GM18505 (cell line): Measurements from ENCODE around the gene CAPN10.
"Not testable (repeated sequence)": the region's sequence is repeated elsewhere in the genome, so short reads cannot be mapped to it uniquely, and the experiment has no call there.

ENCODE experiments used
- ATAC-seq: cut with Tn5 transposase; IDR thresholded peaks from one replicate; pipeline ENCODE4 v1.9.1; 2021; ENCODE audit not compliant: unreplicated experiment
- POLR2A ChIP-seq: IDR thresholded peaks from 4 replicates; pipeline ENCODE4 v1.6.1; 2011; ENCODE audit warnings: borderline replicate concordance; ENCODE audit not compliant: insufficient read depth, insufficient read length; ENCODE audit errors: extremely low read depth

The CAPN10 gene

DNA sequence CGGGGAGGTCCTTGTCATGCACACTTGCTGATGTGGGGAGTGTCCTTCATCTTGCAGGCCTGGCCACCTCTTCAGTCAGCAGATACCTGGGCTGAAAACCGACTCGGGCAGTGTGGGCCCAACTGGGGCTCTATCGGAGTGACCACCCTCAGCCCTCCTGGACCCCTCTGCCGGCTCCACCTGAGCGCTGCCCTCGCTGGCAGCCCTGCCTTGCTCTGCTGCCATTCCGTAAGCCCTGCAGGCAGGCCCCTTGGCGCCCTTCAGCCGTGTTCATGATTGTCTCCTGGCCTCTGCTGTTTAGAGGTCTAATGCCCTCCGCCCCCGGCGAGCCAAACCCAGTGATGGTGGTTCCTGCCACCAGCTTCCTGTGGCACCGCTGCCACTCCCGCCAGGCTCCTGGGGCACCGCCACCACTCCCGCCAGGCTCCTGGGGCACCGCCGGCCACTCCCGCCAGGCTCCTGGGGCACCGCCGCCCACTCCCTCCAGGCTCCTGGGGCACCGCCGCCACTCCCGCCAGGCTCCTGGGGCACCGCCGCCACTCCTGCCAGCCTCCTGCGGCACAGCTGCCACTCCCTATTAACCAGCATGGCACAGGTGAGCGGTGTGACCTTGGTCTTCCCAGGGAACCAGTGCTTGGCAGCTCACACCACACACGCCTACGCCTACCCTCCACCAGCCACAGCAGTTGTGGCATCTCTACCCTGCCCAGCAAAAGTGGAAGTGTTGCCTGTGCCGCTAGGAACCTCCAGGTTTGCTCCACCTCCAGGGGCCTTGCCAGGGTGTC lies 15.9 kb downstream of the CAPN10 start:
- no peak for ATAC-seq
- TF ChIP-seq POLR2A, result no peak

DNA sequence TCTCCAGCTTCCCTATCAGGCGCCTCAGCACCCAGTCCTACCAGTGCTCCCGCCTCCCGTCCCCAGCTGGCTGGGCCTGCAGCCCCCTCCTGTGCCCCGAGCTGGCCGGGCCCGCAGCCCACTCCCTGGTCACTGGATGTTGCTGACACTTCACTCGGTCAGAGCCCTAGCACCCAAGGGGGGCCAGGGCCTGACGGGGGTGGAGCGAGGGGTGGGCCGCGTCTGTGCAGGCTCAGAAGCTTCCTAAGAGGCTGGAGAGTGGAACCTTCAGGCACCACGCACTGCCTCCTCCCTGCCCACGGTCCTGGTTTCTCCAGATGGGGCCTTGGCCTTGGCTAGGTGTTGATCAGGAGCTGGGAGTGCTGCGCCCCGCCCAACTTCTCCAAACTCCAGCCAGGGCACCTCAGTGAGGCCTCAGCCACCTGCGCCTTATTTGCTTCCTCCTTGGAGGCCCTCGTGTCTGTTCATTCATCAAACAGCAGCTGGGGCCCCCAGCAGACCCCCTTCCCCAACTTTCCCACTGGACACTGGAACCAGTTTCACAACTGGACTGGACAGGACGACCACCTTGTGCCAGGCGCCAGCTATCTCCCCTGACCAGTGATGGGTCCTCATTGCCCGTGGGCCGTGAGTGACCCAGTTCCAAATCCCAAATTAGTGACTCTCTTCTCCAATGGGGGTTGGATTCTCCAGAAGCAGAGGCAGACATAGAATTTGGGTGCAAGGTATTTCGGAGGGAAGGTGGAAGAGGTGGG lies 16.7 kb downstream of the CAPN10 start:
- no peak for ATAC-seq
- TF ChIP-seq POLR2A, result no peak

DNA sequence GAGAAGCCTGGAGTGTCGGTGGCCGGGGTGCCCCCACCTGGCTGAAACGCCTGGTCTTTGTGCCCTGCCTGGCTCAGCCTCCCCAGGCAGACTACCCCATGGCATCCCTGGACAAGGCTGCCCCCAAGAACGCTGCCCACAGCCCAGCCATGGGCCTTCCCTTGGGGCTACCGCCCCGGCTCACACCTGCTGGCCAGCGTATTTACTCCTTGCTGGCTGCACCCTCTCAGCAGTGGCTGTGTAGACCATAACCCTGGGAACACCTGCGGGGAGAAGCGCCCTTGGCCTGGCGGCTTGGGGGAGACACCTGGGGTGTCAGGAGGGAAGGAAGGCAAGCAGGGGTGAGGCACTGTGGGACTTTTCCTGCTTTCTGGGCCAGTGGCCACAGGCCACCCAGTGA lies 17.3 kb downstream of the CAPN10 start:
- no peak for TF ChIP-seq POLR2A
- no peak for ATAC-seq

- TF ChIP-seq POLR2A, result no peak
- ATAC-seq, result no peak
Measured at GRCh38 chr2:240604291-240604938, 17.9 kb downstream of the CAPN10 start.

DNA sequence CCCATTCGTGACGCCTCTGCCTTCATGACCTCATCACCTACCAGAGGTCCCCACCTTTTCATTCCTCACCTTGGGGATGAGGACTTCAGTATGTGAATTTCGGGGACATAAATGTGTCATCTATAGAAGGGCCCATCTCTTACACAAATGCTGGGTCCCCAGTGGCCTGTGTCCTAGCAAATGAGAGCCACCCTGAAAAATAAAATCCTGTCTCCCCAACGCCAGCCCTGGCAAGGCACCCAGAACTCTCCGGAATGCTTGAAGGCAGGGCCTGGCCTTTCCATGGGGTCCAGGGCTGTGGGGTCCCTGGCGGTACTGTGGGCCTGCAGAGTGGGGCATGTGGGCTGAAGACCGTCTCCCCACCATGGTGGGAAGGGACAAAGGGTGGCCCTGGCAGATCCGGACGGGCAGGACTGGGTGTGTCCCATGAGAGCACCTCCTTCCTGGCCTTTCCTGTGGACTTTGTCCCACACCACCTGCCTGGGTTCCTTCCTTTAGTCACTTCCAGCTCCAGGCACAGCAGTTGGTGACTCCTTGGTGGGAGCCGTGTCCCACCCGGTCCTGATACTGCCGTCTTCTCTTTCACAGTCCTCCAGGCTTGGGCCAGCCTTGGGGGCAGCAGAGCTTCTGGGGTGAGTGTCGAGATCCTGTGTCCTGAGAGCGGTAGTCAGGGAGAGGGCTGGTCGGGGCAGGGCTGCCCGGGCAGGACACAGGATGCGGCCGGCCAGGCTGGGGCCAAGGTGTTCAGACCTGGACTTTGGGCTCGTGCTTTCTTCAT lies 18.6 kb downstream of the CAPN10 start:
- ATAC-seq, result no peak
- TF ChIP-seq POLR2A, result no peak

- no peak for ATAC-seq
- TF ChIP-seq POLR2A, result no peak
Measured at GRCh38 chr2:240605867-240606743, 19.6 kb downstream of the CAPN10 start.

- no peak for TF ChIP-seq POLR2A
- no peak for ATAC-seq
Measured at GRCh38 chr2:240611601-240612210, 25.2 kb downstream of the CAPN10 start.

DNA sequence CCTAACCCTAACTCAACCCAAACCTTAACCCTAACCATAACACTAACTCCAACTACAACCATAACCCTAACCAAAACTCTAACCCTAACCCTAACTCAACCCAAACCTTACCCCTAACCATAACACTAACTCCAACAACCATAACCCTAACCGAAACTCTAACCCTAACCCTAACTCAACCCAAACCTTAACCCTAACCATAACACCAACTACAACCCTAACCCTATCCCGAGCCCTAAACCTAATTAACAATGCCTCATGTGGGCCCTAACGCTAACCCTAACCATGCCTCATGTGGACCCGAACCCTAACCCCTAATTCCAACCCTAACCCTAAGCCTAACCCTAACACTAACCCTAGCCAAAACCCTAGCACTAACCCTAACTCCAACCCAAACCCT lies 27.2 kb downstream of the CAPN10 start:
- TF ChIP-seq POLR2A, result no peak

DNA sequence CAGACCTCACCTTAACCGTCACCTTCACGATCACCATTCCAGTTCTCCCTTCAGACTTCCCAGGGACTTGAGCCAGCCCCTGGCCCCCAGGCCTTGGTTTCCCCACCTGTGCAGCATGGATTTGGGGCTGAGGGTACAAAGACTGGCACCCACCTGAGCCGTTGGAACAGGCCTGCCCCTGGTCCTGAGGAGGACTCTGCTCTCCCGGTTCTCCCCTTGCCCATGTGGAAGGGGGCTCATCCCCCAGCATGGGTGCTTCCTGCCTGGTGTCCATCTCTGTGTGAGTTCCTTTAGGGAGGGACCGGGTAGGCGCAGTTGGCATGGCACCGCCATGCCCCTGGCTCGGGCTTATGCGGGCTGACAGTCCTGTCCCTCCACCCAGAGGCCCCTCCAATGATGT lies 27.9 kb downstream of the CAPN10 start:
- TF ChIP-seq POLR2A, result no peak
- no peak for ATAC-seq

More for the DNA sequence above, 27.2 kb downstream of the CAPN10 start:
- ATAC-seq, result no peak

- no peak for ATAC-seq
- TF ChIP-seq POLR2A, result no peak
Measured at GRCh38 chr2:240615396-240615795, 28.9 kb downstream of the CAPN10 start.

- no peak for ATAC-seq
- no peak for TF ChIP-seq POLR2A
Measured at GRCh38 chr2:240615820-240616547, 29.4 kb downstream of the CAPN10 start.

GRCh38 chr2:240616860-240617666 lies 30.5 kb downstream of the CAPN10 start:
- ATAC-seq, result not testable (repeated sequence)
